Measurements from ENCODE around the gene RNF41. TPM values are rescaled to one million over a fixed set of nuclear protein-coding genes. Genes with fewer than 3 reads are reported as not detected.

The RNF41 gene
- total and polyA plus RNA-seq, 2 of the 13 experiments (the other 11 are each of a cell fraction or from before 2014, with no cell fraction given), result 27.1 to 39.4 TPM

GRCh38 chr12:56261503-56262232 is 39.9 kb upstream of the RNF41 start:
- no peak overlapping the region for H3K4me3 ChIP-seq (replicated peaks in 1 of 3; ENCODE audit: insufficient read depth in 1 of 3, low read depth in 2 of 3, low read length in 3 of 3)
- intact Hi-C loops (cut with micrococcal nuclease; ENCODE audit: unreplicated experiment), result no loop called here
- in situ Hi-C loops (cut with HindIII; ENCODE audit: extremely low pct_ligation_motif_present, low pct_unique_long_range_greater_than_20kb), result no loop called here
- H3K9me3 ChIP-seq (ENCODE audit: low read length), result no peaks in the 10 kb centered on the region
- no peaks in the 10 kb centered on the region for H4K20me1 ChIP-seq (ENCODE audit: insufficient read depth, low read length)
- no peak overlapping the region for H2AFZ ChIP-seq (ENCODE audit: low read length)
- no peaks in the 10 kb centered on the region; a peak in 1 of 5 replicates for H3K27me3 ChIP-seq (ENCODE audit: control insufficient read depth in 1 of 2, insufficient read depth in 2 of 2, low read length in 2 of 2)
- CTCF ChIA-PET (ENCODE audit: low intra/inter-chr PET ratio, low total read pairs), result no interaction called here
- peaks cover 9% of the 10 kb centered on the region for H3K79me2 ChIP-seq (ENCODE audit: insufficient read depth, low read length)
- no peak overlapping the region for H3K27ac ChIP-seq (ENCODE audit: extremely low read length, insufficient read depth, low read length)
- FAIRE-seq (no peak), DNase-seq (ENCODE audit: low spot score) (no peak), ATAC-seq (no peak)
- TF ChIP-seq SOX5 (CRISPR knock-in tag; IDR thresholded peaks at IDR 0.05; ENCODE audit: borderline replicate concordance) (no peak), ZNF337 (CRISPR knock-in tag; IDR thresholded peaks at IDR 0.05; ENCODE audit: borderline replicate concordance, low read depth) (no peak), CBFB (CRISPR knock-in tag; IDR thresholded peaks at IDR 0.05) (no peak), ZNF597 (CRISPR knock-in tag; IDR thresholded peaks at IDR 0.05) (no peak)
- no peak overlapping the region for H3K4me2 ChIP-seq (ENCODE audit: low read depth, low read length)
- WGBS (ENCODE audit: low lambda C conversion rate), result 31% methylated on average over 5 of the region's 5 CpGs
- no TSS peak for BruUV-seq (replicated peaks)
- POLR2A ChIA-PET, result no interaction called here
- H3K36me3 ChIP-seq (replicated peaks in 1 of 2; ENCODE audit: control insufficient read depth in 1 of 2, insufficient read depth in 2 of 2, low read length in 2 of 2), result no peaks in the 10 kb centered on the region; a peak in 1 of 5 replicates
- H3K4me1 ChIP-seq (ENCODE audit: insufficient read depth, low read length), result peaks cover 24% of the 10 kb centered on the region
- no peak overlapping the region for H3K9ac ChIP-seq (ENCODE audit: insufficient read depth, low read depth, low read length)

DNA sequence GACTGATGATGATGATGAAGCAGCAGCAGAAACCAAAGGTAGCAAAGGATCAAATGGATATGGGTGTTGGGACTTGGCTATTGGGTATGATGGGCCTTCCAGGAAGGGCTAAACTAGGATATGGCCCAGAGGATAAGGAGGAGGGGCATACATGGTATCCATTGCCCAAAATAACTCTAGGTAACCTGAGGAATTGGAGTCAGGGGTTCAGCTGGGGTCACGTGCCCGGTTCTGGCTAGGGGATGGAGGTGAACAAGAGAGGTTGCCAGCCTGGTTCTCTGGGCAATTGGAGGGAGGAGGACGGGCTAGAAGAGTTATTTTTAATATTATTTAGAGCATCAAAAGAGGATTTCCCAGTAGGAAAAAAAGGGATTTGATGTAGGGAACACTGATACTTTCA is 39.2 kb upstream of the RNF41 start:
- Histone ChIP-seq H3K4me1 (ENCODE audit: insufficient read depth, low read length) (peaks cover 31% of the 10 kb centered on the region), H2AFZ (ENCODE audit: low read length) (no peak overlapping the region), H3K4me2 (ENCODE audit: low read depth, low read length) (no peak overlapping the region), H3K79me2 (ENCODE audit: insufficient read depth, low read length) (peaks cover 10% of the 10 kb centered on the region), H3K9ac (ENCODE audit: insufficient read depth, low read depth, low read length) (no peak overlapping the region), H4K20me1 (ENCODE audit: insufficient read depth, low read length) (no peaks in the 10 kb centered on the region), H3K36me3 (replicated peaks in 1 of 2; ENCODE audit: control insufficient read depth in 1 of 2, insufficient read depth in 2 of 2, low read length in 2 of 2) (peaks cover 0 to under 1% of the 10 kb centered on the region in 2 experiments; a peak in 1 of 5 replicates), H3K27me3 (ENCODE audit: control insufficient read depth in 1 of 2, insufficient read depth in 2 of 2, low read length in 2 of 2) (no peaks in the 10 kb centered on the region), H3K27ac (ENCODE audit: extremely low read length, insufficient read depth, low read length) (no peak overlapping the region), H3K9me3 (ENCODE audit: low read length) (no peaks in the 10 kb centered on the region), H3K4me3 (replicated peaks in 1 of 3; ENCODE audit: insufficient read depth in 1 of 3, low read depth in 2 of 3, low read length in 3 of 3) (no peak overlapping the region)
- BruUV-seq (replicated peaks), result no TSS peak
- DNase-seq (ENCODE audit: low spot score) (no peak), ATAC-seq (no peak), FAIRE-seq (no peak)
- ChIA-PET POLR2A (no interaction called here), CTCF (ENCODE audit: low intra/inter-chr PET ratio, low total read pairs) (no interaction called here)
- 54% methylated on average over 3 of the region's 3 CpGs for WGBS (ENCODE audit: low lambda C conversion rate)
- in situ Hi-C loops (cut with HindIII; ENCODE audit: extremely low pct_ligation_motif_present, low pct_unique_long_range_greater_than_20kb) (no loop called here), intact Hi-C loops (cut with micrococcal nuclease; ENCODE audit: unreplicated experiment) (no loop called here)
- TF ChIP-seq HHEX (CRISPR knock-in tag; IDR thresholded peaks at IDR 0.05), result no peak
- no peak for TF ChIP-seq KLF16 (CRISPR knock-in tag; IDR thresholded peaks at IDR 0.05)
- TF ChIP-seq SIN3B (IDR thresholded peaks at IDR 0.05; ENCODE audit: low read length), result no peak
- no peak for TF ChIP-seq SRSF4 (IDR thresholded peaks at IDR 0.05; ENCODE audit: low read depth, low read length, poor library complexity, severe bottlenecking)
- TF ChIP-seq ZNF33A (CRISPR knock-in tag; IDR thresholded peaks at IDR 0.05; ENCODE audit: borderline replicate concordance), result no peak
- TF ChIP-seq ZNF709 (CRISPR knock-in tag; IDR thresholded peaks at IDR 0.05), result no peak
- TF ChIP-seq SSRP1 (CRISPR knock-in tag; IDR thresholded peaks at IDR 0.05), result no peak
- TF ChIP-seq ZNF382 (CRISPR knock-in tag; IDR thresholded peaks at IDR 0.05; ENCODE audit: borderline replicate concordance), result no peak
- no peak for TF ChIP-seq RCOR2 (CRISPR knock-in tag; IDR thresholded peaks at IDR 0.05)

Measured in HepG2 (cell line).